ENCODE results near the gene TBXA2R. TPM values are rescaled to one million over a fixed set of nuclear protein-coding genes. Genes with fewer than 3 reads are reported as not detected.

TBXA2R gene
- total RNA-seq, 1 donor from 2014 or later: 0.39 TPM

GRCh38 chr19:3557461-3558248 lies 49.0 kb downstream of the TBXA2R start, which contains the start of gene MFSD12:
Gene MFSD12 (minus strand): TSS chr19:3557586. CDS start chr19:3557403, 183 bp downstream.
- Mint-ChIP-seq H3K4me1 (ENCODE audit: low read depth, unreplicated experiment) (peaks cover 23% of the 10 kb centered on the region), H3K27me3 (ENCODE audit: low read depth, unreplicated experiment) (no peaks in the 10 kb centered on the region), H3K27ac (ENCODE audit: unreplicated experiment) (peak within 1 kb of the TSS; percentile 87), H3K9me3 (ENCODE audit: unreplicated experiment) (no peaks in the 10 kb centered on the region), H3K36me3 (ENCODE audit: low read depth, unreplicated experiment) (peaks cover 9% of the 10 kb centered on the region), H3K4me3 (ENCODE audit: unreplicated experiment) (peak within 1 kb of the TSS; percentile 99)
- Histone ChIP-seq H3K4me2 (ENCODE audit: low read length) (peak within 1 kb of the TSS; percentile 98), H3K4me1 (ENCODE audit: insufficient read depth, low read length) (peaks cover 35% of the 10 kb centered on the region), H3K79me2 (ENCODE audit: insufficient read depth, low read length) (peaks cover 43% of the 10 kb centered on the region), H2AFZ (ENCODE audit: low read depth, low read length) (peak within 1 kb of the TSS; percentile 90), H3K9me3 (ENCODE audit: insufficient read depth, low read depth, low read length) (no peaks in the 10 kb centered on the region), H3K9ac (ENCODE audit: low read length) (peak within 1 kb of the TSS; percentile 87), H3K4me3 (ENCODE audit: insufficient read depth, low read depth, low read length) (peak within 1 kb of the TSS; percentile 89), H3K36me3 (ENCODE audit: insufficient read depth, low read length) (no peaks in the 10 kb centered on the region), H4K20me1 (ENCODE audit: insufficient read depth, low read length) (peaks cover 36% of the 10 kb centered on the region), H3K27me3 (ENCODE audit: insufficient read depth, low read length) (no peaks in the 10 kb centered on the region), H3K27ac (ENCODE audit: low read depth, low read length) (peak within 1 kb of the TSS; percentile 81)
- DNase-seq (ENCODE audit: low read depth) (peak; percentile 91), FAIRE-seq (peak; percentile 86)
- no peak for TF ChIP-seq CTCF (IDR thresholded peaks at IDR 0.05; ENCODE audit: insufficient read depth, low read depth, low read length)
- TF ChIP-seq EZH2 (IDR thresholded peaks at IDR 0.05; ENCODE audit: insufficient read depth, low read length): no peak

- DNase-seq (ENCODE audit: low read depth) (peak; percentile 20), FAIRE-seq (no peak)
- Histone ChIP-seq H4K20me1 (ENCODE audit: insufficient read depth, low read length) (peaks cover 39% of the 10 kb centered on the region), H2AFZ (ENCODE audit: low read depth, low read length) (peak overlapping the region; percentile 13), H3K9me3 (ENCODE audit: insufficient read depth, low read depth, low read length) (no peaks in the 10 kb centered on the region), H3K27me3 (ENCODE audit: insufficient read depth, low read length) (no peaks in the 10 kb centered on the region), H3K4me1 (ENCODE audit: insufficient read depth, low read length) (peaks cover 29% of the 10 kb centered on the region), H3K9ac (ENCODE audit: low read length) (peak overlapping the region; percentile 87), H3K4me2 (ENCODE audit: low read length) (peak overlapping the region; percentile 98), H3K27ac (ENCODE audit: low read depth, low read length) (peak overlapping the region; percentile 53), H3K36me3 (ENCODE audit: insufficient read depth, low read length) (no peaks in the 10 kb centered on the region), H3K79me2 (ENCODE audit: insufficient read depth, low read length) (peaks cover 46% of the 10 kb centered on the region), H3K4me3 (ENCODE audit: insufficient read depth, low read depth, low read length) (peak overlapping the region; percentile 89)
- TF ChIP-seq CTCF (IDR thresholded peaks at IDR 0.05; ENCODE audit: insufficient read depth, low read depth, low read length): no peak
- TF ChIP-seq EZH2 (IDR thresholded peaks at IDR 0.05; ENCODE audit: insufficient read depth, low read length): no peak
- no peaks in the 10 kb centered on the region for H3K27me3 Mint-ChIP-seq (ENCODE audit: low read depth, unreplicated experiment)
- H3K4me3 Mint-ChIP-seq (ENCODE audit: unreplicated experiment): peak overlapping the region; percentile 99
- H3K4me1 Mint-ChIP-seq (ENCODE audit: low read depth, unreplicated experiment): peaks cover 25% of the 10 kb centered on the region
- peak overlapping the region; percentile 85 for H3K27ac Mint-ChIP-seq (ENCODE audit: unreplicated experiment)
- no peaks in the 10 kb centered on the region for H3K9me3 Mint-ChIP-seq (ENCODE audit: unreplicated experiment)
- peaks cover 9% of the 10 kb centered on the region for H3K36me3 Mint-ChIP-seq (ENCODE audit: low read depth, unreplicated experiment)
These were observed 49.7 kb downstream of the TBXA2R start for GRCh38 chr19:3556978-3557460.

Data from astrocyte (in vitro differentiated cells and primary cell).